Inflammatory macrophage treated with lipopolysaccharide for 4 hours (primary cell): ENCODE measurements around the gene WNT7A.

Experiments
- DNase-seq: peaks from one replicate; pipeline ENCODE4 v3.0.0-alpha.2; 2020

WNT7A gene

GRCh38 chr3:13825821-13826220 lies 54.0 kb downstream of the WNT7A start:
- DNase-seq, result no peak

- DNase-seq, result no peak
Observed at GRCh38 chr3:13825311-13825579, 54.6 kb downstream of the WNT7A start.

- no peak for DNase-seq
Observed at GRCh38 chr3:13824521-13825310, 55.2 kb downstream of the WNT7A start.

- no peak for DNase-seq
Observed at GRCh38 chr3:13823692-13824091, 56.2 kb downstream of the WNT7A start.

GRCh38 chr3:13822871-13823585 lies 56.8 kb downstream of the WNT7A start:
- no peak for DNase-seq

- DNase-seq, result no peak
Observed at GRCh38 chr3:13822042-13822441, 57.8 kb downstream of the WNT7A start.

GRCh38 chr3:13821126-13821525 lies 58.7 kb downstream of the WNT7A start:
- DNase-seq, result no peak

GRCh38 chr3:13818919-13819318 lies 61.0 kb downstream of the WNT7A start:
- no peak for DNase-seq

- DNase-seq, result no peak
Observed at GRCh38 chr3:13815088-13815683, 64.7 kb downstream of the WNT7A start.

- DNase-seq, result no peak
Observed at GRCh38 chr3:13812034-13812471, 67.8 kb downstream of the WNT7A start.

GRCh38 chr3:13811614-13812013 lies 68.3 kb downstream of the WNT7A start:
- DNase-seq, result no peak

GRCh38 chr3:13808550-13808949 lies 71.3 kb downstream of the WNT7A start:
- DNase-seq, result no peak

- DNase-seq, result no peak
Observed at GRCh38 chr3:13801361-13802204, 78.3 kb downstream of the WNT7A start.

GRCh38 chr3:13800064-13800463 lies 79.8 kb downstream of the WNT7A start:
- no peak for DNase-seq

GRCh38 chr3:13798401-13798800 lies 81.5 kb downstream of the WNT7A start:
- DNase-seq, result no peak

GRCh38 chr3:13796701-13797460 lies 83.0 kb downstream of the WNT7A start:
- DNase-seq, result no peak

- DNase-seq, result no peak
Observed at GRCh38 chr3:13795816-13796215, 84.1 kb downstream of the WNT7A start.

- DNase-seq, result no peak
Observed at GRCh38 chr3:13794322-13794721, 85.5 kb downstream of the WNT7A start.

GRCh38 chr3:13793451-13793850 lies 86.4 kb downstream of the WNT7A start:
- DNase-seq, result no peak

GRCh38 chr3:13792512-13793371 lies 87.1 kb downstream of the WNT7A start:
- no peak for DNase-seq

- DNase-seq, result no peak
Observed at GRCh38 chr3:13792051-13792490, 87.8 kb downstream of the WNT7A start.
